ENCODE data around the gene NIP7. TPM values are rescaled to one million over a fixed set of nuclear protein-coding genes. Genes with fewer than 3 reads are reported as not detected.

NIP7 gene
- total RNA-seq, 3 donors from 2014 or later, result 129 to 136 (median 132) TPM

GRCh38 chr16:69311533-69312387, 27.8 kb upstream of the NIP7 start:
- H3K27me3 Mint-ChIP-seq (ENCODE audit: low read depth), result no peaks in the 10 kb centered on the region
- H3K4me1 Mint-ChIP-seq (ENCODE audit: low read depth), result peaks cover 30% of the 10 kb centered on the region
- DNase-seq, result peak; percentile 20
- H3K36me3 Mint-ChIP-seq (ENCODE audit: insufficient read depth), result peaks cover 9% of the 10 kb centered on the region
- no peaks in the 10 kb centered on the region for H3K9me3 Mint-ChIP-seq
- peak overlapping the region; percentile 100 for H3K4me3 Mint-ChIP-seq
- peak; percentile 58 to 61 for ATAC-seq

- H3K36me3 Mint-ChIP-seq (ENCODE audit: insufficient read depth), result peaks cover 9% of the 10 kb centered on the region
- DNase-seq (no peak), ATAC-seq (no peak)
- no peaks in the 10 kb centered on the region for H3K27me3 Mint-ChIP-seq (ENCODE audit: low read depth)
- H3K9me3 Mint-ChIP-seq, result no peaks in the 10 kb centered on the region
- peaks cover 30% of the 10 kb centered on the region for H3K4me1 Mint-ChIP-seq (ENCODE audit: low read depth)
- peak overlapping the region; percentile 62 for H3K4me3 Mint-ChIP-seq
Observed at GRCh38 chr16:69313469-69313868, 26.1 kb upstream of the NIP7 start.

GRCh38 chr16:69314534-69314933, 25.0 kb upstream of the NIP7 start:
- Mint-ChIP-seq H3K9me3 (no peaks in the 10 kb centered on the region), H3K27me3 (ENCODE audit: low read depth) (no peaks in the 10 kb centered on the region), H3K4me1 (ENCODE audit: low read depth) (peaks cover 27% of the 10 kb centered on the region), H3K4me3 (no peak overlapping the region), H3K36me3 (ENCODE audit: insufficient read depth) (peaks cover 11% of the 10 kb centered on the region)
- no peak for DNase-seq
- no peak for ATAC-seq

- no peaks in the 10 kb centered on the region for H3K9me3 Mint-ChIP-seq
- no peak for DNase-seq
- peaks cover 13% of the 10 kb centered on the region for H3K36me3 Mint-ChIP-seq (ENCODE audit: insufficient read depth)
- no peak overlapping the region for H3K4me3 Mint-ChIP-seq
- no peaks in the 10 kb centered on the region for H3K27me3 Mint-ChIP-seq (ENCODE audit: low read depth)
- ATAC-seq, result no peak
- H3K4me1 Mint-ChIP-seq (ENCODE audit: low read depth), result peaks cover 22% of the 10 kb centered on the region
Observed at GRCh38 chr16:69315486-69316311, 23.9 kb upstream of the NIP7 start.

GRCh38 chr16:69316595-69317034, 23.0 kb upstream of the NIP7 start:
- no peaks in the 10 kb centered on the region for H3K27me3 Mint-ChIP-seq (ENCODE audit: low read depth)
- peaks cover 21% of the 10 kb centered on the region for H3K36me3 Mint-ChIP-seq (ENCODE audit: insufficient read depth)
- H3K4me3 Mint-ChIP-seq, result no peak overlapping the region
- DNase-seq (no peak), ATAC-seq (no peak)
- H3K4me1 Mint-ChIP-seq (ENCODE audit: low read depth), result peaks cover 20% of the 10 kb centered on the region
- no peaks in the 10 kb centered on the region for H3K9me3 Mint-ChIP-seq

GRCh38 chr16:69318177-69318910, 21.2 kb upstream of the NIP7 start:
- DNase-seq (no peak), ATAC-seq (no peak)
- Mint-ChIP-seq H3K9me3 (no peaks in the 10 kb centered on the region), H3K36me3 (ENCODE audit: insufficient read depth) (peaks cover 31% of the 10 kb centered on the region), H3K27me3 (ENCODE audit: low read depth) (no peaks in the 10 kb centered on the region), H3K4me1 (ENCODE audit: low read depth) (peaks cover 11% of the 10 kb centered on the region), H3K4me3 (no peak overlapping the region)

GRCh38 chr16:69318911-69319289, 20.7 kb upstream of the NIP7 start:
- DNase-seq (no peak), ATAC-seq (no peak)
- Mint-ChIP-seq H3K9me3 (no peaks in the 10 kb centered on the region), H3K4me1 (ENCODE audit: low read depth) (peaks cover 5% of the 10 kb centered on the region), H3K27me3 (ENCODE audit: low read depth) (no peaks in the 10 kb centered on the region), H3K36me3 (ENCODE audit: insufficient read depth) (peaks cover 30% of the 10 kb centered on the region), H3K4me3 (no peak overlapping the region)

GRCh38 chr16:69319381-69319780, 20.2 kb upstream of the NIP7 start:
- Mint-ChIP-seq H3K36me3 (ENCODE audit: insufficient read depth) (peaks cover 30% of the 10 kb centered on the region), H3K27me3 (ENCODE audit: low read depth) (no peaks in the 10 kb centered on the region), H3K4me1 (ENCODE audit: low read depth) (peaks cover 2% of the 10 kb centered on the region), H3K4me3 (no peak overlapping the region), H3K9me3 (no peaks in the 10 kb centered on the region)
- no peak for DNase-seq
- ATAC-seq, result no peak

GRCh38 chr16:69319826-69320739, 19.5 kb upstream of the NIP7 start:
- Mint-ChIP-seq H3K36me3 (ENCODE audit: insufficient read depth) (peaks cover 30% of the 10 kb centered on the region), H3K4me3 (no peak overlapping the region), H3K4me1 (ENCODE audit: low read depth) (peaks cover 5% of the 10 kb centered on the region), H3K9me3 (no peaks in the 10 kb centered on the region), H3K27me3 (ENCODE audit: low read depth) (no peaks in the 10 kb centered on the region)
- ATAC-seq (no peak), DNase-seq (no peak)

- Mint-ChIP-seq H3K36me3 (ENCODE audit: insufficient read depth) (peaks cover 30% of the 10 kb centered on the region), H3K4me3 (no peak overlapping the region), H3K27me3 (ENCODE audit: low read depth) (no peaks in the 10 kb centered on the region), H3K9me3 (no peaks in the 10 kb centered on the region), H3K4me1 (ENCODE audit: low read depth) (peaks cover 6% of the 10 kb centered on the region)
- DNase-seq (no peak), ATAC-seq (no peak)
Observed at GRCh38 chr16:69320740-69321073, 18.9 kb upstream of the NIP7 start.

- H3K36me3 Mint-ChIP-seq (ENCODE audit: insufficient read depth), result peaks cover 28% of the 10 kb centered on the region
- peaks cover 8% of the 10 kb centered on the region for H3K4me1 Mint-ChIP-seq (ENCODE audit: low read depth)
- H3K27me3 Mint-ChIP-seq (ENCODE audit: low read depth), result no peaks in the 10 kb centered on the region
Observed at GRCh38 chr16:69321080-69321479, 18.5 kb upstream of the NIP7 start.

GRCh38 chr16:69322343-69322742, 17.2 kb upstream of the NIP7 start:
- H3K36me3 Mint-ChIP-seq (ENCODE audit: insufficient read depth), result peaks cover 30% of the 10 kb centered on the region
- no peak overlapping the region for H3K4me3 Mint-ChIP-seq
- H3K9me3 Mint-ChIP-seq, result no peaks in the 10 kb centered on the region
- ATAC-seq (no peak), DNase-seq (no peak)
- H3K27me3 Mint-ChIP-seq (ENCODE audit: low read depth), result no peaks in the 10 kb centered on the region
- H3K4me1 Mint-ChIP-seq (ENCODE audit: low read depth), result peaks cover 21% of the 10 kb centered on the region

More at GRCh38 chr16:69321080-69321479, 18.5 kb upstream of the NIP7 start:
- Mint-ChIP-seq H3K4me3 (no peak overlapping the region), H3K9me3 (no peaks in the 10 kb centered on the region)
- ATAC-seq (no peak), DNase-seq (no peak)

GRCh38 chr16:69323415-69323814, 16.2 kb upstream of the NIP7 start:
- H3K4me3 Mint-ChIP-seq, result no peak overlapping the region
- no peaks in the 10 kb centered on the region for H3K27me3 Mint-ChIP-seq (ENCODE audit: low read depth)
- ATAC-seq, result no peak
- H3K4me1 Mint-ChIP-seq (ENCODE audit: low read depth), result peaks cover 28% of the 10 kb centered on the region
- no peaks in the 10 kb centered on the region for H3K9me3 Mint-ChIP-seq
- no peak for DNase-seq
- H3K36me3 Mint-ChIP-seq (ENCODE audit: insufficient read depth), result peaks cover 30% of the 10 kb centered on the region

Measured in activated T-cell treated with anti-CD3 and anti-CD28 coated beads, Interleukin-2, amount 50 U/mL, for 4 hours (primary cell).